HepG2 (cell line): ENCODE data around the gene MYO7A. TPM values are rescaled to one million over a fixed set of nuclear protein-coding genes. Genes with fewer than 3 reads are reported as not detected.

Experiments
- ATAC-seq: fragments of 200-7000 bp; cut with Tn5 transposase; 3 replicates; pipeline ENCODE4 v1.9.1; 2020; ENCODE audit warnings: mild to moderate bottlenecking, moderate library complexity
- BruUV-seq: library from RNA; stranded (reverse); fragments of 400-500 nt; replicated peaks from 2 replicates; lab custom pipeline; 2021; lab: Mats Ljungman, UMichigan
- CTCF ChIA-PET: fragments of 300-600 bp; formaldehyde crosslinking; extraction: SDS; loops from one replicate; lab custom pipeline; 2021; ENCODE audit warnings: low total read pairs, inconsistent platforms, low intra/inter-chr PET ratio; lab: Yijun Ruan, JAX
- POLR2A ChIA-PET: fragments of 350-600 bp; sonication (Branson Sonifier 250); formaldehyde crosslinking; loops from one replicate; lab custom pipeline; 2020; ENCODE audit warnings: antibody characterized with exemption, inconsistent platforms; lab: Yijun Ruan, JAX
- DNase-seq: peaks from one replicate; pipeline ENCODE4 v3.0.0-alpha.2; 2015; ENCODE audit warnings: low spot score
- FAIRE-seq: peaks from 3 replicates; lab custom pipeline; 2011; peaks lifted over from hg19 to GRCh38; lab: Jason Lieb, UNC
- H2AFZ ChIP-seq: one replicate; pipeline ENCODE4 v1.6.1; 2011; ENCODE audit warnings: low read length, inconsistent platforms
- H3K27ac ChIP-seq: fragments of 300-600 bp; 3 replicates; pipeline ENCODE4 v1.8.0; 2011; ENCODE audit warnings: mixed run types, mild to moderate bottlenecking, mixed read lengths, low read length, inconsistent platforms; ENCODE audit not compliant: insufficient read depth; ENCODE audit errors: extremely low read length
- H3K27me3 ChIP-seq, 2 experiments: fragments of 200-600 bp in 1 of 2; 2 replicates in 1 of 2; 3 replicates in 1 of 2; pipeline versions ENCODE4 v1.6.0 to v1.8.0; 2011; ENCODE audit warnings: low read length in 2 of 2, mild to moderate bottlenecking in 2 of 2, moderate library complexity in 2 of 2, inconsistent platforms in 1 of 2; ENCODE audit not compliant: insufficient read depth in 2 of 2, control insufficient read depth in 1 of 2
- H3K36me3 ChIP-seq, 2 experiments: fragments of 200-600 bp in 1 of 2; replicated peaks in 1 of 2; 2 replicates in 1 of 2; 3 replicates in 1 of 2; pipeline versions ENCODE4 v1.5.1 to v1.8.0; 2011; ENCODE audit warnings: low read length in 2 of 2, inconsistent platforms in 1 of 2; ENCODE audit not compliant: insufficient read depth in 2 of 2, control insufficient read depth in 1 of 2
- H3K4me1 ChIP-seq: 2 replicates; pipeline ENCODE4 v1.5.1; 2012; ENCODE audit warnings: low read length, inconsistent platforms; ENCODE audit not compliant: insufficient read depth
- H3K4me2 ChIP-seq: 2 replicates; pipeline ENCODE4 v1.6.0; 2011; ENCODE audit warnings: low read depth, low read length, inconsistent platforms
- H3K4me3 ChIP-seq, 3 experiments: fragments of 200-600 bp in 1 of 3; sonication (generic), shearing (Covaris generic) in 1 of 3; replicated peaks in 1 of 3; 2 replicates each; pipeline ENCODE4 v1.5.1; 2011 to 2016; ENCODE audit warnings: low read length in 3 of 3, inconsistent platforms in 2 of 3, low read depth in 2 of 3, mild to moderate bottlenecking in 2 of 3, control low read depth in 1 of 3, mixed read lengths in 1 of 3; ENCODE audit not compliant: insufficient read depth in 1 of 3
- H3K79me2 ChIP-seq: one replicate; pipeline ENCODE4 v1.6.1; 2011; ENCODE audit warnings: low read length, inconsistent platforms; ENCODE audit not compliant: insufficient read depth
- H3K9ac ChIP-seq: 2 replicates; pipeline ENCODE4 v1.6.0; 2011; ENCODE audit warnings: mild to moderate bottlenecking, low read depth, low read length, inconsistent platforms; ENCODE audit not compliant: insufficient read depth
- H3K9me3 ChIP-seq: 2 replicates; pipeline ENCODE4 v1.5.1; 2012; ENCODE audit warnings: mild to moderate bottlenecking, low read length
- H4K20me1 ChIP-seq: 2 replicates; pipeline ENCODE4 v1.6.0; 2011; ENCODE audit warnings: inconsistent platforms, mild to moderate bottlenecking, low read length, moderate library complexity; ENCODE audit not compliant: insufficient read depth
- CC2D1A ChIP-seq: sonication (generic); formaldehyde crosslinking; IDR thresholded peaks from 2 replicates; pipeline ENCODE4 v1.8.1; 2023; ENCODE audit warnings: mild to moderate bottlenecking, missing genetic modification reagents
- MTF2 ChIP-seq: sonication (generic); formaldehyde crosslinking; IDR thresholded peaks from 2 replicates; pipeline ENCODE4 v1.5.0; 2020; ENCODE audit warnings: missing genetic modification reagents, borderline replicate concordance
- NFE2L1 ChIP-seq: sonication (generic); formaldehyde crosslinking; IDR thresholded peaks from 2 replicates; pipeline ENCODE4 v1.4.0; 2020; ENCODE audit warnings: missing genetic modification reagents, mild to moderate bottlenecking, borderline replicate concordance
- PLSCR1 ChIP-seq: sonication (generic); formaldehyde crosslinking; IDR thresholded peaks from 2 replicates; pipeline ENCODE4 v1.5.0; 2020; ENCODE audit warnings: missing genetic modification reagents, mild to moderate bottlenecking, borderline replicate concordance
- SIN3B ChIP-seq: fragments of 150-350 bp; IDR thresholded peaks from 2 replicates; pipeline ENCODE4 v1.6.1; 2014; ENCODE audit warnings: low read length
- TSC22D2 ChIP-seq: sonication (generic); formaldehyde crosslinking; IDR thresholded peaks from 2 replicates; pipeline ENCODE4 v1.5.1; 2020; ENCODE audit warnings: missing genetic modification reagents, mild to moderate bottlenecking, borderline replicate concordance
- YEATS4 ChIP-seq: sonication (generic); formaldehyde crosslinking; IDR thresholded peaks from 2 replicates; pipeline ENCODE4 v1.4.0; 2020; ENCODE audit warnings: missing genetic modification reagents, borderline replicate concordance
- ZBTB1 ChIP-seq: sonication (generic); formaldehyde crosslinking; IDR thresholded peaks from 2 replicates; pipeline ENCODE4 v1.4.0; 2020; ENCODE audit warnings: missing genetic modification reagents, borderline replicate concordance
- ZIK1 ChIP-seq: sonication (generic); formaldehyde crosslinking; IDR thresholded peaks from 2 replicates; pipeline ENCODE4 v1.5.0; 2020; ENCODE audit warnings: mild to moderate bottlenecking, low read depth, missing genetic modification reagents, borderline replicate concordance
- ZNF256 ChIP-seq: sonication (generic); formaldehyde crosslinking; conservative IDR thresholded peaks from 2 replicates; pipeline ENCODE4 v1.4.0; 2020; ENCODE audit warnings: missing genetic modification reagents
- ZNF276 ChIP-seq: sonication (generic); formaldehyde crosslinking; IDR thresholded peaks from 2 replicates; pipeline ENCODE4 v1.4.0; 2020; ENCODE audit warnings: mild to moderate bottlenecking, low read depth, missing genetic modification reagents
- ZNF280B ChIP-seq: sonication (generic); formaldehyde crosslinking; IDR thresholded peaks from 2 replicates; pipeline ENCODE4 v1.5.0; 2020; ENCODE audit warnings: missing genetic modification reagents, mild to moderate bottlenecking, borderline replicate concordance
- ZNF512B ChIP-seq: sonication (generic); formaldehyde crosslinking; IDR thresholded peaks from 2 replicates; pipeline ENCODE4 v1.5.1; 2020; ENCODE audit warnings: missing genetic modification reagents, mild to moderate bottlenecking, borderline replicate concordance
- ZNF543 ChIP-seq: sonication (generic); formaldehyde crosslinking; IDR thresholded peaks from 2 replicates; pipeline ENCODE4 v1.4.0; 2020; ENCODE audit warnings: mild to moderate bottlenecking, missing genetic modification reagents
- WGBS: methylation state at CpG from one replicate; pipeline ENCODE4 v1.1.6; 2017; ENCODE audit warnings: low lambda C conversion rate; 5-methylcytosine and 5-hydroxymethylcytosine counted together
- in situ Hi-C: cut with HindIII; loops from 2 replicates; pipeline ENCODE4 v1.10.0; 2017; ENCODE audit warnings: low pct_unique_long_range_greater_than_20kb; ENCODE audit not compliant: extremely low pct_ligation_motif_present
- intact Hi-C: fragments of 100-400 bp; cut with micrococcal nuclease; formaldehyde crosslinking; loops from one replicate; pipeline ENCODE4 v1.10.0; 2022; ENCODE audit not compliant: unreplicated experiment
- polyA plus RNA-seq, 8 experiments: library from polyadenylated mRNA; depleted of rRNA in 3 of 8; stranded (reverse) in 7 of 8; unstranded in 1 of 8; fragments of >200 nt; fragmentation: Illumina TruSeq in 4 of 8; extraction: Trizol in 4 of 8; gene quantifications; 2 replicates each; pipeline versions ENCODE4 v1.2.1 to v1.2.3, GENCODE V29; 2011 to 2016; ENCODE audit warnings: low read depth in 4 of 8, missing spikeins in 1 of 8, mixed read lengths in 1 of 8; ENCODE audit not compliant: insufficient read depth in 1 of 8
- total RNA-seq, 5 experiments: library from RNA; depleted of rRNA; stranded (reverse); fragments of >200 nt; fragmentation: Illumina TruSeq; extraction: Trizol; gene quantifications; 2 replicates each; pipeline ENCODE4 v1.2.3, GENCODE V29; 2016; ENCODE audit warnings: low read depth in 1 of 5

Gene MYO7A
- total and polyA plus RNA-seq, 2 of the 13 experiments (the other 11 are each of a cell fraction or from before 2014, with no cell fraction given) = 7.5 to 10.0 TPM

DNA sequence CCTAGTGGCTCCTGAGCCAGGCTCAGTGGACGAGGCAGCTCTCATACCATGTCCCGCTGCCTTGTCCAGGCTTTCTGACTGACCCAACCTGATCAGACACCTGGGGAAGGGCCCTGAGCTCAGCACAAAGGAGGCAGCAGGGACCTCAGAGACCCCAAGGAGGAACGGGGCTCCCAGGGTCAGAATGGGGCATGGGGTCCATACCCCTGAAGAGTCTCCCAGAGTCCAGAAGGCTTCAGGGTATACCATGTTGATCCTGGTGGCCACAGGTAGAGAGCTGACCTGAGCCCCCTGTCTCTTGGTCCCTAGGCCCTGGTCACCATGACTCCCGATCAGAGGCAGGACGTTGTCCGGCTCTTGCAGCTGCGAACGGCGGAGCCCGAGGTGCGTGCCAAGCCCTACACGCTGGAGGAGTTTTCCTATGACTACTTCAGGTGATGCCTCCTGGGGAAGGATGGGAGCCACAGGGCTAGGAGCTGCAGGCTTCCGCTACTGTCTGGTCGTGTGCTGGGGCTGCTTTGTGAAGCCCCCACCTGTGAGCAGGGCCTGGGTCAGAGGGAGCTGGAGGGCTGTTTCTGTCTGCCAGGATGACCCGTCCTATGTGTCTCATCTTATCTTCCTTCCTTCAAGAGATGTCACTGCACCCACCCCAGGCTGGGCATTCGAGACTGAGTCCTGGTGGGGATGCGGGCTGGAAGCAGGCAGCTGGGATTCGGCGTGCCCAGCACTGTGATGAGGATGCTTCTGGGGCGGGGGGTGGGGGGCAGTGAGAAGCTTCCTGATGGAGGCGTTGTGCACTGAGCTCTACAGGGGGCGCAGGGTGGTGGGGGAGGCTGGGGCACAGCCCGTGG lies 74.2 kb downstream of the MYO7A start:
- BruUV-seq = no TSS peak
- H3K9me3 ChIP-seq = no peaks in the 10 kb centered on the region
- no peaks in the 10 kb centered on the region for H3K36me3 ChIP-seq
- no peaks in the 10 kb centered on the region for H3K27me3 ChIP-seq
- no peaks in the 10 kb centered on the region for H4K20me1 ChIP-seq
- no peak overlapping the region for H3K27ac ChIP-seq
- CTCF ChIA-PET = no interaction called here
- FAIRE-seq (no peak), DNase-seq (no peak), ATAC-seq (no peak)
- in situ Hi-C loops (no loop called here), intact Hi-C loops (no loop called here)
- H3K4me2 ChIP-seq = no peak overlapping the region
- POLR2A ChIA-PET = no interaction called here
- H3K79me2 ChIP-seq = no peaks in the 10 kb centered on the region
- no peaks in the 10 kb centered on the region for H3K4me1 ChIP-seq
- H2AFZ ChIP-seq = no peak overlapping the region
- H3K4me3 ChIP-seq = no peak overlapping the region
- 93% methylated on average over 7 of the region's 23 CpGs for WGBS
- H3K9ac ChIP-seq = no peak overlapping the region
- TF ChIP-seq ZNF280B (CRISPR knock-in tag) (no peak), ZNF256 (CRISPR knock-in tag) (no peak), ZNF276 (no peak), YEATS4 (no peak), CC2D1A (CRISPR knock-in tag) (no peak), NFE2L1 (CRISPR knock-in tag) (no peak), ZNF543 (CRISPR knock-in tag) (no peak), MTF2 (no peak), PLSCR1 (CRISPR knock-in tag) (no peak), ZIK1 (CRISPR knock-in tag) (no peak), ZNF512B (no peak), SIN3B (no peak), ZBTB1 (CRISPR knock-in tag) (no peak), TSC22D2 (no peak)
